Uterus (tissue), 2 donors: ENCODE data around the gene UBAC1.

Experiments used
- CTCF ChIP-seq, 4 experiments: fragments of 200-600 bp in 2 of 4; fragments of 450-650 bp in 2 of 4; sonication (generic) in 2 of 4; IDR thresholded peaks; one replicate each; pipeline ENCODE4 v1.5.1; 2016 to 2019; ENCODE audit warnings: antibody characterized with exemption in 4 of 4, mild to moderate bottlenecking in 2 of 4, moderate library complexity in 1 of 4
- POLR2A ChIP-seq, 2 donors: fragments of 450-650 bp; IDR thresholded peaks; one replicate each; pipeline ENCODE4 v1.6.1; 2016; ENCODE audit warnings: antibody characterized with exemption in 2 of 2, mild to moderate bottlenecking in 1 of 2, moderate library complexity in 1 of 2

- TF ChIP-seq CTCF (IDR thresholded peaks at IDR 0.05) (no peak), POLR2A (IDR thresholded peaks at IDR 0.05) (no peak)
These were observed 26.7 kb upstream of the UBAC1 start for GRCh38 chr9:135987838-135988404.
